HepG2 (cell line): ENCODE measurements around the gene FUOM. TPM values are rescaled to one million over a fixed set of nuclear protein-coding genes. Genes with fewer than 3 reads are reported as not detected.

Experiments
- ATAC-seq: fragments of 200-7000 bp; cut with Tn5 transposase; 3 replicates; pipeline ENCODE4 v1.9.1; 2020; ENCODE audit warnings: mild to moderate bottlenecking, moderate library complexity
- BruUV-seq: library from RNA; stranded (reverse); fragments of 400-500 nt; replicated peaks from 2 replicates; lab custom pipeline; 2021; lab: Mats Ljungman, UMichigan
- CTCF ChIA-PET: fragments of 300-600 bp; formaldehyde crosslinking; extraction: SDS; loops from one replicate; lab custom pipeline; 2021; ENCODE audit warnings: low total read pairs, inconsistent platforms, low intra/inter-chr PET ratio; lab: Yijun Ruan, JAX
- POLR2A ChIA-PET: fragments of 350-600 bp; sonication (Branson Sonifier 250); formaldehyde crosslinking; loops from one replicate; lab custom pipeline; 2020; ENCODE audit warnings: antibody characterized with exemption, inconsistent platforms; lab: Yijun Ruan, JAX
- DNase-seq: peaks from one replicate; pipeline ENCODE4 v3.0.0-alpha.2; 2015; ENCODE audit warnings: low spot score
- FAIRE-seq: peaks from 3 replicates; lab custom pipeline; 2011; peaks lifted over from hg19 to GRCh38; lab: Jason Lieb, UNC
- H2AFZ ChIP-seq: one replicate; pipeline ENCODE4 v1.6.1; 2011; ENCODE audit warnings: low read length, inconsistent platforms
- H3K27ac ChIP-seq: fragments of 300-600 bp; 3 replicates; pipeline ENCODE4 v1.8.0; 2011; ENCODE audit warnings: mixed run types, mild to moderate bottlenecking, mixed read lengths, low read length, inconsistent platforms; ENCODE audit not compliant: insufficient read depth; ENCODE audit errors: extremely low read length
- H3K27me3 ChIP-seq, 2 experiments: fragments of 200-600 bp in 1 of 2; 2 replicates in 1 of 2; 3 replicates in 1 of 2; pipeline versions ENCODE4 v1.6.0 to v1.8.0; 2011; ENCODE audit warnings: low read length in 2 of 2, mild to moderate bottlenecking in 2 of 2, moderate library complexity in 2 of 2, inconsistent platforms in 1 of 2; ENCODE audit not compliant: insufficient read depth in 2 of 2, control insufficient read depth in 1 of 2
- H3K36me3 ChIP-seq, 2 experiments: fragments of 200-600 bp in 1 of 2; replicated peaks in 1 of 2; 2 replicates in 1 of 2; 3 replicates in 1 of 2; pipeline versions ENCODE4 v1.5.1 to v1.8.0; 2011; ENCODE audit warnings: low read length in 2 of 2, inconsistent platforms in 1 of 2; ENCODE audit not compliant: insufficient read depth in 2 of 2, control insufficient read depth in 1 of 2
- H3K4me1 ChIP-seq: 2 replicates; pipeline ENCODE4 v1.5.1; 2012; ENCODE audit warnings: low read length, inconsistent platforms; ENCODE audit not compliant: insufficient read depth
- H3K4me2 ChIP-seq: 2 replicates; pipeline ENCODE4 v1.6.0; 2011; ENCODE audit warnings: low read depth, low read length, inconsistent platforms
- H3K4me3 ChIP-seq, 3 experiments: fragments of 200-600 bp in 1 of 3; sonication (generic), shearing (Covaris generic) in 1 of 3; replicated peaks in 1 of 3; 2 replicates each; pipeline ENCODE4 v1.5.1; 2011 to 2016; ENCODE audit warnings: low read length in 3 of 3, inconsistent platforms in 2 of 3, low read depth in 2 of 3, mild to moderate bottlenecking in 2 of 3, control low read depth in 1 of 3, mixed read lengths in 1 of 3; ENCODE audit not compliant: insufficient read depth in 1 of 3
- H3K79me2 ChIP-seq: one replicate; pipeline ENCODE4 v1.6.1; 2011; ENCODE audit warnings: low read length, inconsistent platforms; ENCODE audit not compliant: insufficient read depth
- H3K9ac ChIP-seq: 2 replicates; pipeline ENCODE4 v1.6.0; 2011; ENCODE audit warnings: mild to moderate bottlenecking, low read depth, low read length, inconsistent platforms; ENCODE audit not compliant: insufficient read depth
- H3K9me3 ChIP-seq: 2 replicates; pipeline ENCODE4 v1.5.1; 2012; ENCODE audit warnings: mild to moderate bottlenecking, low read length
- H4K20me1 ChIP-seq: 2 replicates; pipeline ENCODE4 v1.6.0; 2011; ENCODE audit warnings: inconsistent platforms, mild to moderate bottlenecking, low read length, moderate library complexity; ENCODE audit not compliant: insufficient read depth
- ARID5B ChIP-seq: IDR thresholded peaks from 2 replicates; pipeline ENCODE4 v1.4.0; 2020; ENCODE audit warnings: mild to moderate bottlenecking, missing genetic modification reagents
- CEBPZ ChIP-seq: IDR thresholded peaks from 2 replicates; pipeline ENCODE4 v1.6.1; 2012; ENCODE audit warnings: low read length, improper control_type of control experiment
- ELK4 ChIP-seq: sonication (generic); formaldehyde crosslinking; IDR thresholded peaks from 2 replicates; pipeline ENCODE4 v1.9.0; 2021; ENCODE audit warnings: missing genetic modification reagents, borderline replicate concordance
- KLF12 ChIP-seq: sonication (generic); formaldehyde crosslinking; IDR thresholded peaks from 2 replicates; pipeline ENCODE4 v1.4.0; 2020; ENCODE audit warnings: missing genetic modification reagents, borderline replicate concordance
- PAF1 ChIP-seq: IDR thresholded peaks from 2 replicates; pipeline ENCODE4 v1.6.1; 2016; ENCODE audit warnings: missing genetic modification reagents, missing compliant biosample characterization
- SALL2 ChIP-seq: sonication (generic); formaldehyde crosslinking; IDR thresholded peaks from 2 replicates; pipeline ENCODE4 v1.8.1; 2023; ENCODE audit warnings: mild to moderate bottlenecking, missing genetic modification reagents, inconsistent platforms
- SOX13 ChIP-seq, 3 experiments: fragments of 450-650 bp in 1 of 3; sonication (generic) in 1 of 3; formaldehyde crosslinking in 1 of 3; IDR thresholded peaks in 2 of 3; conservative IDR thresholded peaks in 1 of 3; 2 replicates each; pipeline versions ENCODE4 v1.5.0 to v1.6.1; 2016 to 2020; ENCODE audit warnings: antibody characterized with exemption in 1 of 3, mild to moderate bottlenecking in 1 of 3, missing compliant biosample characterization in 1 of 3, missing genetic modification reagents in 1 of 3, moderate library complexity in 1 of 3
- SRSF4 ChIP-seq: fragments of 200-400 bp; formaldehyde crosslinking; IDR thresholded peaks from one replicate; pipeline ENCODE4 v1.6.1; 2018; ENCODE audit warnings: mild to moderate bottlenecking, low read depth, low read length, moderate library complexity; ENCODE audit not compliant: poor library complexity, severe bottlenecking
- ZKSCAN5 ChIP-seq: sonication (generic); formaldehyde crosslinking; IDR thresholded peaks from 2 replicates; pipeline ENCODE4 v1.5.1; 2020; ENCODE audit warnings: mild to moderate bottlenecking, missing genetic modification reagents
- ZNF746 ChIP-seq: sonication (generic); formaldehyde crosslinking; IDR thresholded peaks from 2 replicates; pipeline ENCODE4 v1.8.0; 2022; ENCODE audit warnings: mild to moderate bottlenecking, missing genetic modification reagents
- WGBS: methylation state at CpG from one replicate; pipeline ENCODE4 v1.1.6; 2017; ENCODE audit warnings: low lambda C conversion rate; 5-methylcytosine and 5-hydroxymethylcytosine counted together
- in situ Hi-C: cut with HindIII; loops from 2 replicates; pipeline ENCODE4 v1.10.0; 2017; ENCODE audit warnings: low pct_unique_long_range_greater_than_20kb; ENCODE audit not compliant: extremely low pct_ligation_motif_present
- intact Hi-C: fragments of 100-400 bp; cut with micrococcal nuclease; formaldehyde crosslinking; loops from one replicate; pipeline ENCODE4 v1.10.0; 2022; ENCODE audit not compliant: unreplicated experiment
- polyA plus RNA-seq, 8 experiments: library from polyadenylated mRNA; depleted of rRNA in 3 of 8; stranded (reverse) in 7 of 8; unstranded in 1 of 8; fragments of >200 nt; fragmentation: Illumina TruSeq in 4 of 8; extraction: Trizol in 4 of 8; gene quantifications; 2 replicates each; pipeline versions ENCODE4 v1.2.1 to v1.2.3, GENCODE V29; 2011 to 2016; ENCODE audit warnings: low read depth in 4 of 8, missing spikeins in 1 of 8, mixed read lengths in 1 of 8; ENCODE audit not compliant: insufficient read depth in 1 of 8
- total RNA-seq, 5 experiments: library from RNA; depleted of rRNA; stranded (reverse); fragments of >200 nt; fragmentation: Illumina TruSeq; extraction: Trizol; gene quantifications; 2 replicates each; pipeline ENCODE4 v1.2.3, GENCODE V29; 2016; ENCODE audit warnings: low read depth in 1 of 5
- TF ChIP-seq, protein P1 (sequence below): sonication (generic); formaldehyde crosslinking; conservative IDR thresholded peaks from 2 replicates; pipeline ENCODE4 v1.4.0; 2020; ENCODE audit warnings: mild to moderate bottlenecking, missing genetic modification reagents, moderate library complexity

Gene FUOM
- total and polyA plus RNA-seq, 2 of the 13 experiments (the other 11 are each of a cell fraction or from before 2014, with no cell fraction given) = 27.5 to 60.4 TPM

GRCh38 chr10:133306097-133306476, 51.7 kb downstream of the FUOM start:
- Histone ChIP-seq H3K9me3 (no peaks in the 10 kb centered on the region), H3K27me3 (no peaks in the 10 kb centered on the region; a peak in 1 of 5 replicates), H3K4me1 (peaks cover 15% of the 10 kb centered on the region), H3K4me2 (no peak overlapping the region), H3K27ac (no peak overlapping the region), H3K9ac (no peak overlapping the region), H4K20me1 (peaks cover 9% of the 10 kb centered on the region), H3K79me2 (peaks cover 34% of the 10 kb centered on the region), H3K4me3 (no peak overlapping the region), H3K36me3 (peaks cover 13 to 32% of the 10 kb centered on the region in 2 experiments; a peak in 4 of 5 replicates), H2AFZ (no peak overlapping the region)
- intact Hi-C loops = no loop called here
- FAIRE-seq (no peak), DNase-seq (no peak), ATAC-seq (no peak)
- CTCF ChIA-PET = no interaction called here
- POLR2A ChIA-PET = no interaction called here
- no TSS peak for BruUV-seq
- 98% methylated on average over 5 of the region's 5 CpGs for WGBS
- in situ Hi-C loops = no loop called here
- TF ChIP-seq SOX13 (IDR thresholded peaks at IDR 0.05) = no peak
- no peak for TF ChIP-seq SOX13 (CRISPR knock-in tag; conservative IDR thresholded peaks at IDR 0.05 in 1 of 2, IDR thresholded peaks at IDR 0.05 in 1 of 2)
- no peak for TF ChIP-seq ELK4 (CRISPR knock-in tag)
- no peak for TF ChIP-seq SRSF4
- no peak for TF ChIP-seq ZKSCAN5 (CRISPR knock-in tag)
- no peak for TF ChIP-seq KLF12
- TF ChIP-seq CEBPZ = no peak
- TF ChIP-seq ARID5B (CRISPR knock-in tag) = no peak
- TF ChIP-seq, protein P1, sequence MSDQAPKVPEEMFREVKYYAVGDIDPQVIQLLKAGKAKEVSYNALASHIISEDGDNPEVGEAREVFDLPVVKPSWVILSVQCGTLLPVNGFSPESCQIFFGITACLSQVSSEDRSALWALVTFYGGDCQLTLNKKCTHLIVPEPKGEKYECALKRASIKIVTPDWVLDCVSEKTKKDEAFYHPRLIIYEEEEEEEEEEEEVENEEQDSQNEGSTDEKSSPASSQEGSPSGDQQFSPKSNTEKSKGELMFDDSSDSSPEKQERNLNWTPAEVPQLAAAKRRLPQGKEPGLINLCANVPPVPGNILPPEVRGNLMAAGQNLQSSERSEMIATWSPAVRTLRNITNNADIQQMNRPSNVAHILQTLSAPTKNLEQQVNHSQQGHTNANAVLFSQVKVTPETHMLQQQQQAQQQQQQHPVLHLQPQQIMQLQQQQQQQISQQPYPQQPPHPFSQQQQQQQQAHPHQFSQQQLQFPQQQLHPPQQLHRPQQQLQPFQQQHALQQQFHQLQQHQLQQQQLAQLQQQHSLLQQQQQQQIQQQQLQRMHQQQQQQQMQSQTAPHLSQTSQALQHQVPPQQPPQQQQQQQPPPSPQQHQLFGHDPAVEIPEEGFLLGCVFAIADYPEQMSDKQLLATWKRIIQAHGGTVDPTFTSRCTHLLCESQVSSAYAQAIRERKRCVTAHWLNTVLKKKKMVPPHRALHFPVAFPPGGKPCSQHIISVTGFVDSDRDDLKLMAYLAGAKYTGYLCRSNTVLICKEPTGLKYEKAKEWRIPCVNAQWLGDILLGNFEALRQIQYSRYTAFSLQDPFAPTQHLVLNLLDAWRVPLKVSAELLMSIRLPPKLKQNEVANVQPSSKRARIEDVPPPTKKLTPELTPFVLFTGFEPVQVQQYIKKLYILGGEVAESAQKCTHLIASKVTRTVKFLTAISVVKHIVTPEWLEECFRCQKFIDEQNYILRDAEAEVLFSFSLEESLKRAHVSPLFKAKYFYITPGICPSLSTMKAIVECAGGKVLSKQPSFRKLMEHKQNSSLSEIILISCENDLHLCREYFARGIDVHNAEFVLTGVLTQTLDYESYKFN (CRISPR knock-in tag) = no peak
- TF ChIP-seq PAF1 = no peak
- no peak for TF ChIP-seq SALL2 (CRISPR knock-in tag)
- TF ChIP-seq ZNF746 (CRISPR knock-in tag) = no peak
